PC-9 (cell line): Measurements from ENCODE around the gene PLEKHG2. TPM values are rescaled to one million over a fixed set of nuclear protein-coding genes. Genes with fewer than 3 reads are reported as not detected.

Experiments
- BruUV-seq: library from RNA; stranded (reverse); fragments of 400-500 nt; replicated peaks from 2 replicates; lab custom pipeline; 2021; lab: Mats Ljungman, UMichigan
- CTCF ChIA-PET: fragments of 300-600 bp; sonication (Branson Sonifier 250); formaldehyde crosslinking; loops from one replicate; lab custom pipeline; 2022; ENCODE audit warnings: antibody characterized with exemption; lab: Charles Lee
- POLR2A ChIA-PET: fragments of 300-600 bp; sonication (Branson Sonifier 250); formaldehyde crosslinking; loops from one replicate; lab custom pipeline; 2022; ENCODE audit warnings: antibody characterized with exemption; ENCODE audit not compliant: unreplicated experiment; lab: Charles Lee
- DNase-seq, 2 experiments: peaks; one replicate each; pipeline versions ENCODE4 v3.0.0 to v3.0.0-alpha.2; 2015 to 2022; ENCODE audit warnings: mixed read lengths in 1 of 2
- H2AFZ ChIP-seq: fragments of 200-600 bp; sonication (generic); 2 replicates; pipeline ENCODE4 v1.8.1; 2017; ENCODE audit warnings: antibody characterized with exemption
- H3F3A ChIP-seq: fragments of 200-600 bp; sonication (generic); 2 replicates; pipeline ENCODE4 v1.8.1; 2017; ENCODE audit warnings: antibody characterized with exemption, mild to moderate bottlenecking, low read depth; ENCODE audit not compliant: insufficient read depth
- H3K27ac ChIP-seq: fragments of 200-600 bp; sonication (generic); 2 replicates; pipeline ENCODE4 v1.6.1; 2016; ENCODE audit warnings: mixed run types
- H3K27me3 ChIP-seq: fragments of 200-600 bp; sonication (generic); 2 replicates; pipeline ENCODE4 v1.6.1; 2016; ENCODE audit warnings: low read depth, mixed run types; ENCODE audit not compliant: insufficient read depth
- H3K36me3 ChIP-seq: fragments of 200-600 bp; sonication (generic); 2 replicates; pipeline ENCODE4 v1.6.1; 2016; ENCODE audit warnings: low read depth, mixed run types
- H3K4me1 ChIP-seq: fragments of 200-600 bp; sonication (generic); replicated peaks from 2 replicates; pipeline ENCODE4 v1.6.1; 2016; ENCODE audit warnings: mixed run types; ENCODE audit not compliant: insufficient read depth
- H3K4me2 ChIP-seq: fragments of 200-600 bp; sonication (generic); 2 replicates; pipeline ENCODE4 v1.6.1; 2017; ENCODE audit warnings: mixed run types
- H3K4me3 ChIP-seq: fragments of 200-600 bp; sonication (generic); 2 replicates; pipeline ENCODE4 v1.6.1; 2016; ENCODE audit warnings: mixed run types
- H3K79me2 ChIP-seq: fragments of 200-600 bp; sonication (generic); 2 replicates; pipeline ENCODE4 v1.6.1; 2017; ENCODE audit warnings: low read depth, mixed run types
- H3K9me2 ChIP-seq: fragments of 200-600 bp; sonication (generic); 2 replicates; pipeline ENCODE4 v1.8.1; 2017; ENCODE audit warnings: mild to moderate bottlenecking; ENCODE audit not compliant: insufficient read depth
- H3K9me3 ChIP-seq: fragments of 200-600 bp; sonication (generic); 2 replicates; pipeline ENCODE4 v1.8.1; 2016; ENCODE audit warnings: low read depth; ENCODE audit not compliant: insufficient read depth
- H4K20me1 ChIP-seq: fragments of 200-600 bp; sonication (generic); 2 replicates; pipeline ENCODE4 v1.8.1; 2017; ENCODE audit not compliant: insufficient read depth
- CTCF ChIP-seq: fragments of 200-600 bp; sonication (generic); conservative IDR thresholded peaks from 2 replicates; pipeline ENCODE4 v1.6.1; 2017; ENCODE audit warnings: mixed run types, antibody characterized with exemption, mild to moderate bottlenecking, moderate library complexity
- EZH2 ChIP-seq: fragments of 200-600 bp; sonication (generic); IDR thresholded peaks from 2 replicates; pipeline ENCODE4 v1.8.0; 2017; ENCODE audit warnings: antibody characterized with exemption, low read depth
- intact Hi-C: fragments of 100-400 bp; cut with micrococcal nuclease; formaldehyde crosslinking; loops from one replicate; pipeline ENCODE4 v1.10.0; 2022; ENCODE audit not compliant: unreplicated experiment
- total RNA-seq: library from RNA; stranded (reverse); gene quantifications from 2 replicates; pipeline ENCODE4 v1.2.3, GENCODE V29; 2021

The PLEKHG2 gene
- total RNA-seq, 1 experiment from 2014 or later: 26.1 TPM

GRCh38 chr19:39410017-39410830 lies 2.2 kb upstream of the PLEKHG2 start:
- Histone ChIP-seq H3K4me1 (peaks cover 41% of the 10 kb centered on the region), H3K79me2 (peaks cover 27% of the 10 kb centered on the region)
- POLR2A ChIA-PET: interaction anchor here (1.0 kb wide), 1 partner anchor 12 kb away, joined by 4 read pairs; no protein-coding TSS in a partner anchor

GRCh38 chr19:39410831-39411080 lies 1.7 kb upstream of the PLEKHG2 start:
- peaks cover 27% of the 10 kb centered on the region for H3K79me2 ChIP-seq
- H3K4me3 ChIP-seq: peak overlapping the region; percentile 99
- no peak for TF ChIP-seq EZH2
- TF ChIP-seq CTCF: no peak
- H3K36me3 ChIP-seq: peaks cover 11% of the 10 kb centered on the region; the same call in 1 of the 2 replicates
- BruUV-seq: no TSS peak
- H3K27me3 ChIP-seq: no peaks in the 10 kb centered on the region
- H3K9me3 ChIP-seq: no peaks in the 10 kb centered on the region
- ChIA-PET POLR2A (interaction anchor here (1.3 kb wide), 1 partner anchor 12 kb away, joined by 7 read pairs; no protein-coding TSS in a partner anchor), CTCF (interaction anchor here (1.4 kb wide), 1 partner anchor 13 kb away, joined by 8 read pairs; no protein-coding TSS in a partner anchor)
- H3K27ac ChIP-seq: peak overlapping the region; percentile 93
- no peak overlapping the region for H2AFZ ChIP-seq
- intact Hi-C loops: loop anchor here (2.0 to 5.0 kb wide), 4 partner anchors 198 to 448 kb away; partner anchors contain the start of gene FBXO27
- no peak for DNase-seq
- peak overlapping the region; percentile 99 for H3K4me2 ChIP-seq
- H3K9me2 ChIP-seq: no peaks in the 10 kb centered on the region
- H3F3A ChIP-seq: peaks cover 53% of the 10 kb centered on the region; the same call in 1 of the 2 replicates
- peaks cover 14% of the 10 kb centered on the region for H4K20me1 ChIP-seq
- H3K4me1 ChIP-seq: peaks cover 36% of the 10 kb centered on the region

More at GRCh38 chr19:39410017-39410830, 2.2 kb upstream of the PLEKHG2 start:
- no peak for TF ChIP-seq EZH2
- no peak for TF ChIP-seq CTCF
- Histone ChIP-seq H3K27ac (peak overlapping the region; percentile 93), H4K20me1 (peaks cover 14% of the 10 kb centered on the region), H3K4me2 (peak overlapping the region; percentile 99), H3K4me3 (peak overlapping the region; percentile 99), H2AFZ (peak overlapping the region; percentile 20; the same call in 1 of the 2 replicates), H3K9me2 (no peaks in the 10 kb centered on the region), H3F3A (peaks cover 57% of the 10 kb centered on the region; the same call in 1 of the 2 replicates), H3K9me3 (no peaks in the 10 kb centered on the region), H3K36me3 (peaks cover 11% of the 10 kb centered on the region; the same call in 1 of the 2 replicates), H3K27me3 (no peaks in the 10 kb centered on the region)
- intact Hi-C loops: loop anchor here (2.0 to 5.0 kb wide), 4 partner anchors 197 to 448 kb away; partner anchors contain the start of gene FBXO27
- DNase-seq: peak; percentile 15 to 46
- BruUV-seq: no TSS peak
- CTCF ChIA-PET: no interaction called here

DNA sequence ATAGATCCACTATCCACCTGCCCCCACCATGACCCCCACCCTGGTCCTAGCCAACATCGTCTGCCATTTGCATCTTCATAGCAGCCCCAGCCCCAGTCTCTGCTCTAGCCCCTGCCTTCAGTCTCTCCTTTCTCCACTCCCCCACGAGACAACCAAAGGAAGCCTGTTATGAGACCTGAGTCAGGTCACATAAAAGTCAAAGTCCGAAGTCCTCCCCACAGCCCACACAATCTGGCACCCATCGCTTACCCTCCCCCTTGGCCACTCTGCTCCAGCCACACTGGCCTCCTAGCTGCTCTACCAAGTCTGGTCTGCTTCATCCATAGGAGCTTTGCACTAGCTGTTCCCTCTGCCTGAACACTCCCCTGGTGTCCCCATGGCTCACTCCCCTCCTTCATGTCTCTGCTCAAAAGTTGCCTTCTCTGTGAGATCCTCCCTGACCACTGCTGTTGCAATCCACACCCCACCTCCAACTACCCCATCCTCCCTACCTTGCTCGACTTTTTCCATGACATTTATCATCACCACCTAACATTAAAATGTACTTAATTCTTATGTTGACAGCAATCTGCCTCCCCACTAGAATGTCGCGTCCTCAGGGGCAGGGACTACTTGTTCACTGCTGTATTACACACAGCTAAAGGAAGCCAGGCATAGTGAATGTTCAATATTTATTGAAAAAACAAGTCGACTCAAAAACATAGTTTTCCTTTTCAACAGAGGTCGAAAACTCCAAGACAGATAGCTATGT lies 1.2 kb upstream of the PLEKHG2 start:
- DNase-seq: peak in 1 of 2 experiments; percentile 31
- peaks cover 31% of the 10 kb centered on the region for H3K4me1 ChIP-seq

More for the DNA sequence above, 1.2 kb upstream of the PLEKHG2 start:
- H4K20me1 ChIP-seq: peaks cover 14% of the 10 kb centered on the region
- intact Hi-C loops: loop anchor here (2.0 to 5.0 kb wide), 4 partner anchors 198 to 449 kb away; partner anchors contain the start of gene FBXO27
- H3F3A ChIP-seq: peaks cover 48% of the 10 kb centered on the region; the same call in 1 of the 2 replicates
- no peak overlapping the region for H2AFZ ChIP-seq
- ChIA-PET POLR2A (interaction anchor here (0.7 to 1.3 kb wide), 4 partner anchors 10 to 481 kb away, joined by 3 to 9 read pairs (median 5); partner anchors contain the start of genes MED29, MRPS12, PAF1 and SARS2), CTCF (interaction anchor here (0.6 to 1.4 kb wide), 3 partner anchors 10 to 443 kb away, joined by 3 to 8 read pairs (median 4); no protein-coding TSS in a partner anchor)
- no peak for TF ChIP-seq CTCF
- TF ChIP-seq EZH2: no peak
- H3K9me3 ChIP-seq: no peaks in the 10 kb centered on the region
- peak overlapping the region; percentile 99 for H3K4me2 ChIP-seq
- H3K36me3 ChIP-seq: peaks cover 11% of the 10 kb centered on the region; the same call in 1 of the 2 replicates
- H3K4me3 ChIP-seq: peak overlapping the region; percentile 45; the same call in 1 of the 2 replicates
- peak overlapping the region; percentile 93; the same call in 1 of the 2 replicates for H3K27ac ChIP-seq
- H3K79me2 ChIP-seq: peaks cover 27% of the 10 kb centered on the region
- BruUV-seq: no TSS peak
- H3K27me3 ChIP-seq: no peaks in the 10 kb centered on the region
- H3K9me2 ChIP-seq: no peaks in the 10 kb centered on the region
